Thymus (tissue), 11 donors: Measurements from ENCODE around the gene MPV17L2. TPM values are rescaled to one million over a fixed set of nuclear protein-coding genes. Genes with fewer than 3 reads are reported as not detected.
"Not testable (repeated sequence)": the region's sequence is repeated elsewhere in the genome, so short reads cannot be mapped to it uniquely, and the experiment has no call there.

Experiments used
- DNase-seq, 9 donors: peaks; one replicate each; pipeline ENCODE4 v3.0.0-alpha.2; 2013; ENCODE audit warnings: low spot score in 9 of 9, low read depth in 6 of 9, missing footprints in 1 of 9
- H3K27ac ChIP-seq, 2 donors: one replicate each; pipeline ENCODE4 v1.5.1; 2013; ENCODE audit warnings: control low read depth in 1 of 2, low read depth in 1 of 2, low read length in 1 of 2, mild to moderate bottlenecking in 1 of 2, moderate library complexity in 1 of 2
- H3K27me3 ChIP-seq, 2 donors: one replicate each; pipeline ENCODE4 v1.5.1; 2013; ENCODE audit warnings: low read length in 1 of 2; ENCODE audit not compliant: control insufficient read depth in 2 of 2, insufficient read depth in 1 of 2
- H3K36me3 ChIP-seq, 2 donors: one replicate each; pipeline ENCODE4 v1.5.1; 2013; ENCODE audit warnings: low read length in 1 of 2, mild to moderate bottlenecking in 1 of 2, moderate library complexity in 1 of 2; ENCODE audit not compliant: control insufficient read depth in 2 of 2, insufficient read depth in 2 of 2
- H3K4me1 ChIP-seq, 2 donors: one replicate each; pipeline ENCODE4 v1.5.1; 2013; ENCODE audit warnings: low read length in 2 of 2; ENCODE audit not compliant: control insufficient read depth in 2 of 2, insufficient read depth in 2 of 2
- H3K4me3 ChIP-seq, 2 donors: one replicate each; pipeline ENCODE4 v1.5.1; 2013; ENCODE audit warnings: low read length in 2 of 2, control low read depth in 1 of 2, mild to moderate bottlenecking in 1 of 2
- H3K9me3 ChIP-seq, 2 donors: one replicate each; pipeline ENCODE4 v1.5.1; 2013; ENCODE audit warnings: low read length in 1 of 2, mild to moderate bottlenecking in 1 of 2; ENCODE audit not compliant: control insufficient read depth in 2 of 2, insufficient read depth in 1 of 2
- WGBS: extraction: QIAGEN DNeasy Blood & Tissue Kit; methylation state at CpG from one replicate; pipeline ENCODE4 v1.1.7; 2013; 5-methylcytosine and 5-hydroxymethylcytosine counted together
- polyA plus RNA-seq: library from polyadenylated mRNA; stranded (reverse); fragments of 200-250 nt; gene quantifications from one replicate; pipeline ENCODE4 v1.2.3, GENCODE V29; 2013
- total RNA-seq: library from RNA; stranded (reverse); fragments of 120-200 nt; gene quantifications from one replicate; pipeline ENCODE4 v1.2.4, GENCODE V29; 2013
- donor health status: healthy.

Gene MPV17L2
- total and polyA plus RNA-seq, 2 donors: 6.8 to 13.4 TPM

- no peak for DNase-seq
- H3K27ac ChIP-seq: peak overlapping the region; percentile 64 to 75
- no peak overlapping the region for H3K4me3 ChIP-seq
- H3K36me3 ChIP-seq: peaks cover 17 to 28% of the 10 kb centered on the region in 2 donors
- no peaks in the 10 kb centered on the region for H3K27me3 ChIP-seq
- H3K9me3 ChIP-seq: no peaks in the 10 kb centered on the region
- peaks cover 11 to 33% of the 10 kb centered on the region in 2 donors for H3K4me1 ChIP-seq
- 83% methylated on average over 18 of the region's 18 CpGs for WGBS
Measured at GRCh38 chr19:18157465-18158063, 35.5 kb upstream of the MPV17L2 start.

- Histone ChIP-seq H3K27me3 (no peaks in the 10 kb centered on the region), H3K27ac (peak overlapping the region in 1 of 2 donors; percentile 2), H3K9me3 (no peaks in the 10 kb centered on the region), H3K4me3 (no peak overlapping the region), H3K36me3 (peaks cover 26 to 37% of the 10 kb centered on the region in 2 donors), H3K4me1 (peaks cover 11 to 31% of the 10 kb centered on the region in 2 donors)
- 96% methylated on average over 4 of the region's 4 CpGs for WGBS
- no peak for DNase-seq
Measured at GRCh38 chr19:18158467-18158866, 34.6 kb upstream of the MPV17L2 start.

- not testable (repeated sequence) for DNase-seq, H3K4me3 ChIP-seq, H3K27ac ChIP-seq, H3K27me3 ChIP-seq, H3K9me3 ChIP-seq
- H3K4me1 ChIP-seq: peaks cover 5 to 25% of the 10 kb centered on the region in 2 donors
- H3K36me3 ChIP-seq: peaks cover 29 to 40% of the 10 kb centered on the region in 2 donors
- 96% methylated on average over 6 of the region's 6 CpGs for WGBS
Measured at GRCh38 chr19:18159059-18159616, 33.9 kb upstream of the MPV17L2 start.

GRCh38 chr19:18159810-18160209 is 33.2 kb upstream of the MPV17L2 start:
- WGBS: 96% methylated on average over 10 of the region's 10 CpGs
- H3K4me3 ChIP-seq: no peak overlapping the region
- no peak overlapping the region for H3K27ac ChIP-seq
- peaks cover 32 to 40% of the 10 kb centered on the region in 2 donors for H3K36me3 ChIP-seq
- peaks cover 4 to 21% of the 10 kb centered on the region in 2 donors for H3K4me1 ChIP-seq
- DNase-seq: no peak
- no peaks in the 10 kb centered on the region for H3K27me3 ChIP-seq
- no peaks in the 10 kb centered on the region for H3K9me3 ChIP-seq

GRCh38 chr19:18160493-18160970 is 32.5 kb upstream of the MPV17L2 start:
- peaks cover 32 to 46% of the 10 kb centered on the region in 2 donors for H3K36me3 ChIP-seq
- WGBS: 91% methylated on average over 13 of the region's 13 CpGs

GRCh38 chr19:18160971-18161635 is 31.9 kb upstream of the MPV17L2 start:
- Histone ChIP-seq H3K9me3 (no peaks in the 10 kb centered on the region), H3K27ac (peak overlapping the region in 1 of 2 donors; percentile 54), H3K36me3 (peaks cover 36 to 46% of the 10 kb centered on the region in 2 donors), H3K27me3 (no peaks in the 10 kb centered on the region), H3K4me3 (peak overlapping the region in 1 of 2 donors; percentile 38), H3K4me1 (peaks cover 4 to 21% of the 10 kb centered on the region in 2 donors)
- DNase-seq: peak in 6 of 9 donors; percentile 50 to 79 (median 60)
- 9% methylated on average over 66 of the region's 66 CpGs for WGBS

More at GRCh38 chr19:18160493-18160970, 32.5 kb upstream of the MPV17L2 start:
- H3K9me3 ChIP-seq: no peaks in the 10 kb centered on the region
- no peak for DNase-seq
- peaks cover 4 to 21% of the 10 kb centered on the region in 2 donors for H3K4me1 ChIP-seq
- H3K4me3 ChIP-seq: no peak overlapping the region
- no peaks in the 10 kb centered on the region for H3K27me3 ChIP-seq
- H3K27ac ChIP-seq: peak overlapping the region in 1 of 2 donors; percentile 8

GRCh38 chr19:18161636-18162002 is 31.4 kb upstream of the MPV17L2 start:
- H3K27me3 ChIP-seq: no peaks in the 10 kb centered on the region
- H3K4me3 ChIP-seq: peak overlapping the region in 1 of 2 donors; percentile 38
- 81% methylated on average over 19 of the region's 19 CpGs for WGBS
- no peak for DNase-seq
- peaks cover 4 to 19% of the 10 kb centered on the region in 2 donors for H3K4me1 ChIP-seq
- H3K36me3 ChIP-seq: peaks cover 36 to 48% of the 10 kb centered on the region in 2 donors
- H3K27ac ChIP-seq: no peak overlapping the region
- no peaks in the 10 kb centered on the region for H3K9me3 ChIP-seq

- Histone ChIP-seq H3K27ac (no peak overlapping the region), H3K9me3 (no peaks in the 10 kb centered on the region), H3K4me3 (no peak overlapping the region), H3K36me3 (peaks cover 51 to 58% of the 10 kb centered on the region in 2 donors), H3K4me1 (peaks cover 4 to 12% of the 10 kb centered on the region in 2 donors), H3K27me3 (no peaks in the 10 kb centered on the region)
- DNase-seq: no peak
- WGBS: 98% methylated on average over 7 of the region's 7 CpGs
Measured at GRCh38 chr19:18164072-18164471, 28.9 kb upstream of the MPV17L2 start.
